Pancreas (tissue), 10 donors: ENCODE results near the gene TBCK. TPM values are rescaled to one million over a fixed set of nuclear protein-coding genes. Genes with fewer than 3 reads are reported as not detected.

Experiments
- ATAC-seq, 4 donors: fragments of 200-7000 bp; cut with Tn5 transposase; one replicate each; pipeline versions ENCODE4 v1.8.0 to v1.9.1; 2020; ENCODE audit warnings: mild to moderate bottlenecking in 4 of 4, moderate library complexity in 4 of 4
- DNase-seq, 6 donors: peaks; one replicate each; pipeline ENCODE4 v3.0.0-alpha.2; 2020
- FAIRE-seq: peaks from 2 replicates; lab custom pipeline; 2012; peaks lifted over from hg19 to GRCh38; lab: Jason Lieb, UNC
- H3K27ac ChIP-seq, 4 donors: fragments of 200-600 bp; sonication (generic); 1 replicate in 3 of 4; 2 replicates in 1 of 4; pipeline versions ENCODE4 v1.5.0 to v1.8.0; 2020
- H3K27me3 ChIP-seq, 4 donors: fragments of 200-600 bp; one replicate each; pipeline ENCODE4 v1.8.0; 2021
- H3K36me3 ChIP-seq, 3 donors: fragments of 200-600 bp; sonication (generic) in 1 of 3; one replicate each; pipeline versions ENCODE4 v1.5.0 to v1.8.0; 2020 to 2021
- H3K4me1 ChIP-seq, 3 donors: fragments of 200-600 bp; one replicate each; pipeline ENCODE4 v1.8.0; 2021
- H3K4me3 ChIP-seq, 4 donors: fragments of 200-600 bp; sonication (generic) in 2 of 4; one replicate each; pipeline versions ENCODE4 v1.5.0 to v1.8.0; 2020 to 2021
- H3K9me3 ChIP-seq, 4 donors: fragments of 200-600 bp; one replicate each; pipeline ENCODE4 v1.8.0; 2021
- CTCF ChIP-seq, 4 donors: fragments of 200-600 bp; sonication (generic) in 3 of 4; IDR thresholded peaks; one replicate each; pipeline versions ENCODE4 v1.5.0 to v1.8.0; 2021; ENCODE audit warnings: antibody characterized with exemption in 4 of 4
- WGBS, 2 donors: extraction: QIAGEN DNeasy Blood & Tissue Kit; methylation state at CpG; one replicate each; pipeline ENCODE4 v1.1.7; 2013; 5-methylcytosine and 5-hydroxymethylcytosine counted together
- intact Hi-C, 3 donors: fragments of 100-400 bp; cut with DNase I; formaldehyde crosslinking; loops; one replicate each; pipeline versions ENCODE4 v1.11.1 to v1.14.2; 2022
- polyA plus RNA-seq, 2 donors: library from polyadenylated mRNA; stranded (reverse); fragments of 200-250 nt; gene quantifications; one replicate each; pipeline ENCODE4 v1.2.3, GENCODE V29; 2013
- total RNA-seq, 6 donors: library from RNA; stranded (reverse); fragmentation: NEBNext Ultra II Directional in 4 of 6; extraction: Animal tissue kit (Norgen Biotek cat#: 25700) in 4 of 6; gene quantifications; one replicate each; pipeline versions ENCODE4 v1.2.1 to v1.2.4, GENCODE V29; 2021 to 2023
- donor health status: healthy with polysubstance abuse.
- donor health status: DM: no; HTN: no; CAD: no; lungs with moderate emphysema.
- donor health status: DM: no; HTN: no; CAD: no.
- donor health status: control.
- donor health status: control.
- donor health status: Bipolar disorder and iron deficiency.
- donor health status: DM: yes; HTN: yes; CAD: no.
- donor health status: DM: no; HTN: no; CAD: no.
- donor health status: DM: no; HTN: no; CAD: no.
- donor health status: DM: yes; HTN: yes; CAD: no.

The TBCK gene
- total and polyA plus RNA-seq, 8 donors = 5.3 to 35.1 (median 12.5) TPM

GRCh38 chr4:106312377-106312776 lies 3.6 kb downstream of the TBCK start:
- H3K27me3 ChIP-seq = no peaks in the 10 kb centered on the region
- DNase-seq = no peak
- no peak overlapping the region for H3K4me3 ChIP-seq
- H3K9me3 ChIP-seq = no peaks in the 10 kb centered on the region
- H3K27ac ChIP-seq = no peak overlapping the region
- FAIRE-seq = no peak
- intact Hi-C loops = no loop called here
- TF ChIP-seq CTCF (IDR thresholded peaks at IDR 0.05) = no peak
- H3K4me1 ChIP-seq = peaks cover 5 to 13% (median 5%) of the 10 kb centered on the region in 3 donors
- no peaks in the 10 kb centered on the region for H3K36me3 ChIP-seq
- ATAC-seq = no peak
- 90 to 97% methylated on average over 1 of the region's 1 CpG for WGBS, 2 donors

- intact Hi-C loops = no loop called here
- DNase-seq (no peak), ATAC-seq (no peak), FAIRE-seq (no peak)
- Histone ChIP-seq H3K27ac (no peak overlapping the region), H3K4me1 (no peaks in the 10 kb centered on the region), H3K9me3 (no peaks in the 10 kb centered on the region), H3K36me3 (no peaks in the 10 kb centered on the region), H3K27me3 (no peaks in the 10 kb centered on the region), H3K4me3 (no peak overlapping the region)
- TF ChIP-seq CTCF (IDR thresholded peaks at IDR 0.05) = no peak
Measured at GRCh38 chr4:106306561-106306960, 9.4 kb downstream of the TBCK start.

- FAIRE-seq (no peak), DNase-seq (no peak), ATAC-seq (no peak)
- H3K9me3 ChIP-seq = no peaks in the 10 kb centered on the region
- 86 to 96% methylated on average over 4 of the region's 4 CpGs for WGBS, 2 donors
- H3K27ac ChIP-seq = no peak overlapping the region
- no peaks in the 10 kb centered on the region for H3K27me3 ChIP-seq
- H3K36me3 ChIP-seq = no peaks in the 10 kb centered on the region
- no peak overlapping the region for H3K4me3 ChIP-seq
- TF ChIP-seq CTCF (IDR thresholded peaks at IDR 0.05) = no peak
- no peaks in the 10 kb centered on the region for H3K4me1 ChIP-seq
- intact Hi-C loops = no loop called here
Measured at GRCh38 chr4:106305435-106306055, 10.5 kb downstream of the TBCK start.

GRCh38 chr4:106304632-106305031 lies 11.4 kb downstream of the TBCK start:
- ATAC-seq = no peak
- DNase-seq = no peak
- intact Hi-C loops = no loop called here
- no peaks in the 10 kb centered on the region for H3K9me3 ChIP-seq
- no peaks in the 10 kb centered on the region for H3K4me1 ChIP-seq
- no peak for TF ChIP-seq CTCF (IDR thresholded peaks at IDR 0.05)
- H3K27ac ChIP-seq = no peak overlapping the region
- H3K4me3 ChIP-seq = no peak overlapping the region
- no peaks in the 10 kb centered on the region for H3K27me3 ChIP-seq
- FAIRE-seq = no peak
- H3K36me3 ChIP-seq = no peaks in the 10 kb centered on the region

- no peak for FAIRE-seq
- no peak overlapping the region for H3K27ac ChIP-seq
- H3K27me3 ChIP-seq = no peaks in the 10 kb centered on the region
- H3K36me3 ChIP-seq = no peaks in the 10 kb centered on the region
- no peak for TF ChIP-seq CTCF (IDR thresholded peaks at IDR 0.05)
- no peak for DNase-seq
- H3K4me1 ChIP-seq = no peaks in the 10 kb centered on the region
- H3K4me3 ChIP-seq = no peak overlapping the region
- intact Hi-C loops = no loop called here
- no peak for ATAC-seq
- no peaks in the 10 kb centered on the region for H3K9me3 ChIP-seq
- WGBS, 2 donors = 95 to 99% methylated on average over 3 of the region's 3 CpGs
Measured at GRCh38 chr4:106303548-106304281, 12.3 kb downstream of the TBCK start.
